Common myeloid progenitor, CD34-positive (primary cell): Measurements from ENCODE around the gene DCAF7.

ENCODE experiments used
- CTCF ChIA-PET: fragments of 350-600 bp; sonication (Branson Sonifier 250); formaldehyde crosslinking; loops from one replicate; lab custom pipeline; 2021; ENCODE audit warnings: antibody characterized with exemption; lab: Charles Lee
- POLR2A ChIA-PET: fragments of 350-600 bp; sonication (Branson Sonifier 250); formaldehyde crosslinking; loops from one replicate; lab custom pipeline; 2021; ENCODE audit warnings: antibody characterized with exemption; lab: Charles Lee
- DNase-seq, 3 donors: peaks; one replicate each; pipeline versions ENCODE4 v3.0.0 to v3.0.0-alpha.2; 2013
- H3K27ac ChIP-seq, 2 experiments: 1 replicate in 1 of 2; 2 replicates in 1 of 2; pipeline ENCODE4 v1.7.0; 2013; ENCODE audit warnings: inconsistent platforms in 2 of 2, low read length in 2 of 2, mild to moderate bottlenecking in 2 of 2, low read depth in 1 of 2, moderate library complexity in 1 of 2; ENCODE audit not compliant: severe bottlenecking in 2 of 2, insufficient read depth in 1 of 2, poor library complexity in 1 of 2
- H3K27me3 ChIP-seq, 5 experiments: replicated peaks in 2 of 5; 1 replicate in 3 of 5; 2 replicates in 2 of 5; pipeline versions ENCODE4 v1.6.1 to v1.7.0; 2013; ENCODE audit warnings: low read length in 4 of 5, mild to moderate bottlenecking in 2 of 5, moderate library complexity in 2 of 5, inconsistent platforms in 1 of 5; ENCODE audit not compliant: insufficient read depth in 5 of 5, control insufficient read depth in 4 of 5
- H3K36me3 ChIP-seq, 4 experiments: 1 replicate in 2 of 4; 2 replicates in 2 of 4; pipeline versions ENCODE4 v1.6.1 to v1.7.0; 2013; ENCODE audit warnings: low read length in 3 of 4, control low read depth in 1 of 4, mild to moderate bottlenecking in 1 of 4; ENCODE audit not compliant: control insufficient read depth in 4 of 4, insufficient read depth in 4 of 4
- H3K4me1 ChIP-seq, 4 experiments: 1 replicate in 3 of 4; 2 replicates in 1 of 4; pipeline versions ENCODE4 v1.6.1 to v1.7.1; 2013; ENCODE audit warnings: low read length in 3 of 4, mild to moderate bottlenecking in 3 of 4, control low read depth in 1 of 4, inconsistent platforms in 1 of 4, moderate library complexity in 1 of 4; ENCODE audit not compliant: control insufficient read depth in 4 of 4, insufficient read depth in 4 of 4; ENCODE audit errors: control extremely low read depth in 1 of 4
- H3K4me3 ChIP-seq, 7 experiments: 1 replicate in 4 of 7; 2 replicates in 3 of 7; pipeline versions ENCODE4 v1.5.1 to v1.7.0; 2013; ENCODE audit warnings: mild to moderate bottlenecking in 7 of 7, low read length in 6 of 7, moderate library complexity in 6 of 7, inconsistent platforms in 2 of 7, low read depth in 2 of 7, control low read depth in 1 of 7; ENCODE audit not compliant: insufficient read depth in 4 of 7, control insufficient read depth in 1 of 7; ENCODE audit errors: extremely low read depth in 1 of 7
- H3K9me3 ChIP-seq, 5 experiments: 1 replicate in 4 of 5; 2 replicates in 1 of 5; pipeline versions ENCODE4 v1.6.1 to v1.7.1; 2013; ENCODE audit warnings: low read length in 4 of 5, mild to moderate bottlenecking in 2 of 5, inconsistent platforms in 1 of 5, low read depth in 1 of 5, moderate library complexity in 1 of 5; ENCODE audit not compliant: control insufficient read depth in 4 of 5, insufficient read depth in 2 of 5; ENCODE audit errors: control extremely low read depth in 1 of 5
- WGBS: methylation state at CpG from one replicate; pipeline ENCODE4 v1.1.5; 2013; ENCODE audit not compliant: insufficient coverage; 5-methylcytosine and 5-hydroxymethylcytosine counted together

Gene DCAF7

GRCh38 chr17:63547083-63547523, 3.2 kb upstream of the DCAF7 start:
- Histone ChIP-seq H3K4me1 (peaks cover 6 to 32% (median 22%) of the 10 kb centered on the region in 4 experiments), H3K36me3 (no peaks in the 10 kb centered on the region), H3K4me3 (no peak overlapping the region), H3K27me3 (no peaks in the 10 kb centered on the region), H3K9me3 (no peaks in the 10 kb centered on the region), H3K27ac (no peak overlapping the region)
- ChIA-PET CTCF (no interaction called here), POLR2A (no interaction called here)
- no CpG with 5 or more reads among the region's 5 CpGs for WGBS
- DNase-seq, result no peak

DNA sequence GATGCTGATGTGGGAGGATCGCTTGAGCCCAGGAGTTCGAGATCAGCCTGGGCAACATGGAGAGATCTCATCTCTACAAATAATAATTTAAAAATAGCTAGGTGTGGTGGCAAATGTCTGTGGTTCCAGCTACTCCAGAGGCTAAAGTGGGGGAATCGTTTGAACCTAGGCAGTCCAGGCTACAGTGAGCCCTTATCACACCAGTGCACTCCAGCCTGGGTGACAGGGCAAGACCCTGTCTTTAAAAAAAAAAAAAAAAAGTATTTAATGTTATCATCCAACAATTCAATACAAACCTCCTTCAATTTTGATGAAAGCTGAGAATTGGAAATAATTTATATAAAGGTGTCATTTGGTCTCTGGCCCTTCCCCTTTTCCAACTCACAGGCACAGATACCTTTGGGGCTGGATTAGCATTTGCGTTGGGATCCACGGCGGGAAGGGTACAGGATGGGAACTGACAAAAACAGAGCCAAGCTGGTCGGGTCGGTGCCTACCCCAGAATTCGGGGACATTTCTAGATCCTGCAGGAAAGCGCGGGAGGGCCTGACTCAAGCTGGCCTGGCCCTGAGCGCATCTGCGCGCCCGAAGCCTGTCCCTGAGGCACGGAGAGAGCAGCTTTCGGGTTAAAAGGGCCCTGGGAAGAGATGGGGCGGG, 860 bp upstream of the DCAF7 start:
- WGBS, result 4% methylated on average over 11 of the region's 18 CpGs
- peak overlapping the region; percentile 85 to 93 for H3K27ac ChIP-seq
- CTCF ChIA-PET, result interaction anchor here (0.9 to 1.1 kb wide), 3 partner anchors 12 to 33 kb away, joined by 3 to 5 read pairs (median 3); no protein-coding TSS in a partner anchor

DNA sequence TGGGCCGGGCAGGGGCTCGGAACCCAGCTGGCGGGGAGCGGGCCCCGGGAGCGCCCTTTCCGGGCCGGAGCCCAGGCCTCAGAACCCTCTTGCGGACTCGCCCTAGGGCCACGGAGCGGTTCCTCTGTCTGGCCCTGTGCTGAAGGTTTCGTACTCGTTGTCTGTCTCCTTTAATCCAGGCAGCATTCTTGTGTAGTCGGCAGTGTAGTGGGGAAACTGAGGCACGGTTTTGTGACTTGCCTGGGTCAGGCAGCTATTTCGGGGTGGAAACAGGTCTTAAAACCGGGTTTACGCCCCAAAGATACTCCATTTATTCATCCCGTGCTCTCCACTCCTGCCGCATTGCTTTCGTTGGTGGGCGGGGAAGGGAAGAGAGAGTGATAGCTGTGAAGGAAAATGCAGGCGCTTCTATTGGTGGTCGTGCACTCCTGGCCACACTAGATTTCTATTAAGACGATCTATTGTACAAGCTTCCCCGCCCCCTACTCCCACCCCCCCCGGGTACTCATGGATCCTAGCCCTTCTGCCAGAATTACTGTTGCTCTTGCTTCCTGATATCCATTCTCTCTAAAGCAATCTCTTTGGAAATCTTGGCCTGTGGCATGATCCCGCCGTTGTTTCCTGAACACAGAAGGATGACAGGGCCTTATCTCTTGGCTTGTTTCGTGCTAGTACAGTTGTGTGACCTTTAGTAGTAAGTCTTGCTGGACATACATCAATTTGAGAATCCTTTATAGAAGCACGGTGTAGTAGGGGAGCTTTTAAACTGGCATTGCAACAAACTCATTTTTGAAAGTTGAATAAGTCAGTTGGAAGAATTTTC, 751 bp downstream of the DCAF7 start:
- CTCF ChIA-PET, result interaction anchor here (0.7 to 2.5 kb wide), 5 partner anchors 9 to 73 kb away, joined by 3 to 5 read pairs (median 4); no protein-coding TSS in a partner anchor
- DNase-seq, result peak in 2 of 3 donors; percentile 60 to 72
- Histone ChIP-seq H3K4me1 (peaks cover 20 to 54% (median 37%) of the 10 kb centered on the region in 4 experiments), H3K9me3 (no peaks in the 10 kb centered on the region), H3K27ac (peak overlapping the region; percentile 92 to 96), H3K4me3 (peak overlapping the region; percentile 65 to 99 (median 95)), H3K27me3 (no peaks in the 10 kb centered on the region), H3K36me3 (peaks cover 0 to 8% (median 0%) of the 10 kb centered on the region in 4 experiments)
- POLR2A ChIA-PET, result interaction anchor here (0.5 to 0.6 kb wide), 2 partner anchors 18 to 1506 kb away, joined by 3 read pairs; no protein-coding TSS in a partner anchor
- WGBS, result 0% methylated on average over 17 of the region's 32 CpGs

More for the DNA sequence above, 860 bp upstream of the DCAF7 start:
- Histone ChIP-seq H3K9me3 (no peaks in the 10 kb centered on the region), H3K4me1 (peaks cover 16 to 39% (median 27%) of the 10 kb centered on the region in 4 experiments), H3K4me3 (peak overlapping the region; percentile 24 to 99 (median 72)), H3K27me3 (no peaks in the 10 kb centered on the region), H3K36me3 (peaks cover 0 to 8% (median 0%) of the 10 kb centered on the region in 4 experiments)
- POLR2A ChIA-PET, result interaction anchor here (0.6 to 0.7 kb wide), 2 partner anchors 20 to 53 kb away, joined by 3 read pairs; no protein-coding TSS in a partner anchor
- DNase-seq, result peak in 2 of 3 donors; percentile 58 to 73

DNA sequence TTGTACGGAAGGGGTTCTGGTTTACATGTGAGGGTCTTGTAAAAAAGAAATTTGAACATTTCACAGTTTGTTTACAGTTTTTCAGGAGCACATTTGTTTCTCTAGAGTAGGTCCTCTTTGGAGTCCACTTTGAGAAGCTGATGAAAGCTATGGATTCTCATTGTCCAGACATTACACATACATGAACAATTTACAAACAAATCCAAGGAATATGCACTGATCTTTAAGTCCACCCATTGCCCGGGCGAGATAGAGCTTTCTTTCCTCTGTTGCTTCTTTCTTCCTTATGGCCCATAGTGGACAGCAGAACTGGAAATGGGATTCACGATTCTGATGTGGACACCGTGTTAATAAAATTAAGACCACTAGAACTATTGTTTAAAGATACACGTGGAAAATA, 1.9 kb downstream of the DCAF7 start:
- CTCF ChIA-PET, result interaction anchor here (0.9 to 2.5 kb wide), 7 partner anchors 8 to 74 kb away, joined by 3 to 6 read pairs (median 3); no protein-coding TSS in a partner anchor
- H3K9me3 ChIP-seq, result no peaks in the 10 kb centered on the region
- H3K36me3 ChIP-seq, result peaks cover 0 to 8% (median 0%) of the 10 kb centered on the region in 4 experiments
- WGBS, result 73% methylated on average over 3 of the region's 6 CpGs
- H3K4me3 ChIP-seq, result peak overlapping the region in 6 of 7 experiments; percentile 40 to 99 (median 94)
- H3K27me3 ChIP-seq, result no peaks in the 10 kb centered on the region
- peak overlapping the region in 1 of 2 experiments; percentile 59 for H3K27ac ChIP-seq
- POLR2A ChIA-PET, result no interaction called here
- DNase-seq, result no peak
- H3K4me1 ChIP-seq, result peaks cover 20 to 55% (median 37%) of the 10 kb centered on the region in 4 experiments

DNA sequence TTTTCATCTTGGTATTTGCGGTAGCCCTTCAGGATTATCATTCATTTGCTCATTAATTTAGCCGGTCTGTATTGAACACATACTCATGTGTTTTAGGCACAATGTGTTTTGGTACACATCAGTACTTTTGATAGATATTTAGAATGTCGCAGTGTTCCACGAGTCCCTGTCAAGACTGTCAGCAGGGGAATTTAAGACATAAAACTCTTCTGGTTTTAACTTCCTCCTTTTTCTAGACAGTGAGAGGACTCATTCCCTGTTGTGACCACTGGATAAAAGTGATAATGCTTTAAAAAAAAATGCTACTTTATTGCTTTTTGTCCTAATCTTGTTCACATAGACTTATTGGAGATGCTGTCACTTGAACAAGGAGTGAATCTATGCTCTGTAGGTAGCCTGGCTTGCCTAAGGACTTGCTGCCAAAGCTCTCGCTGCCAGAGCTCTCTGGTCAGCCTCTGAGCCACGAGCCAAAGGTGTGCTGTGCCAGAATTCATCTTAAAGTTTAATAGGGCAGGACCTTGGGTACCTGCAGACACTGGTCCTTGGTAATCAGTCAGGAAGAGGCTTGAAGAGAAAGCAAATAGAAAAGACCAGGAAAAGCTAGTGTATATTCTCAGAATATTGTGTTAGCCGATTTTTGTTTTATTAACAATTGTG, 5.4 kb downstream of the DCAF7 start:
- peak in 2 of 3 donors; percentile 56 to 63 for DNase-seq
- Histone ChIP-seq H3K27ac (peak overlapping the region in 1 of 2 experiments; percentile 22), H3K4me3 (peak overlapping the region in 2 of 7 experiments; percentile 24 to 33), H3K9me3 (no peaks in the 10 kb centered on the region), H3K36me3 (peaks cover 0 to 8% (median 0%) of the 10 kb centered on the region in 4 experiments), H3K4me1 (peaks cover 20 to 45% (median 27%) of the 10 kb centered on the region in 4 experiments), H3K27me3 (no peaks in the 10 kb centered on the region)
- 62% methylated on average over 2 of the region's 7 CpGs for WGBS
- ChIA-PET CTCF (interaction anchor here (0.6 to 2.6 kb wide), 4 partner anchors 10 to 57 kb away, joined by 3 to 6 read pairs (median 4); no protein-coding TSS in a partner anchor), POLR2A (no interaction called here)

DNA sequence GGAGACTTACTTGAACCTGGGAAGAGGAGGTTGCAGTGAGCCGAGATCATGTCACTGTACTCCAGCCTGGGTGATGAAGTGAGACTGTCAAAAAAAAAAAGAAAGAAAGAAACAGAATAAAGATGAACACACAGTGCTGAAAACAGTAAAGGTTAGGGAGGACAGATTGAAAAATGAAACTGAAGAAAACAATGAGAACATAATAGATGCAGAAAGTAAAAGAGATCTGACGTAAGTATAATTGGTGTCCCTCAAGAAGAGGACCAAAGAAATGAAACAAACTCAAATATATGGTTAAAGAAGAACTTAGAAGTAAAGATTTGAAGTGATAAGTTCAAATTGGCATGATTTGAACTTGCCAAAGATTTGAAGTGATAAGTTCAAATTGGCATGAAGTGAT, 7.1 kb downstream of the DCAF7 start:
- peaks cover 0 to 8% (median 0%) of the 10 kb centered on the region in 4 experiments for H3K36me3 ChIP-seq
- no peaks in the 10 kb centered on the region for H3K9me3 ChIP-seq
- H3K27ac ChIP-seq, result no peak overlapping the region
- CTCF ChIA-PET, result interaction anchor here (0.9 to 2.6 kb wide), 3 partner anchors 8 to 55 kb away, joined by 3 to 6 read pairs (median 5); no protein-coding TSS in a partner anchor
- 92% methylated on average over 2 of the region's 2 CpGs for WGBS
- POLR2A ChIA-PET, result no interaction called here
- peaks cover 11 to 32% (median 22%) of the 10 kb centered on the region in 4 experiments for H3K4me1 ChIP-seq
- H3K27me3 ChIP-seq, result no peaks in the 10 kb centered on the region
- H3K4me3 ChIP-seq, result no peak overlapping the region
- DNase-seq, result no peak
